Neural crest cell (in vitro differentiated cells): ENCODE data around the gene CCNA2. TPM values are rescaled to one million over a fixed set of nuclear protein-coding genes. Genes with fewer than 3 reads are reported as not detected.

Experiments used
- DNase-seq: peaks from one replicate; pipeline ENCODE4 v3.0.0; 2021; ENCODE audit warnings: low read depth, mixed read lengths, low spot score
- H3K27ac Mint-ChIP-seq: one replicate; pipeline ENCODE4 v1.8.0; 2021; ENCODE audit warnings: mild to moderate bottlenecking, mixed read lengths; ENCODE audit not compliant: unreplicated experiment
- H3K27me3 Mint-ChIP-seq: 2 replicates; pipeline ENCODE4 v1.8.0; 2021; ENCODE audit warnings: low read depth, mild to moderate bottlenecking, mixed read lengths
- H3K36me3 Mint-ChIP-seq: 2 replicates; pipeline ENCODE4 v1.8.0; 2021; ENCODE audit warnings: low read depth, mild to moderate bottlenecking, mixed read lengths
- H3K4me1 Mint-ChIP-seq: 2 replicates; pipeline ENCODE4 v1.8.0; 2021; ENCODE audit warnings: mixed read lengths
- H3K4me3 Mint-ChIP-seq: one replicate; pipeline ENCODE4 v1.8.0; 2021; ENCODE audit warnings: mild to moderate bottlenecking, mixed read lengths
- H3K9me3 Mint-ChIP-seq: 2 replicates; pipeline ENCODE4 v1.8.0; 2021; ENCODE audit warnings: mixed read lengths
- total RNA-seq: library from RNA; stranded (reverse); gene quantifications from 2 replicates; pipeline ENCODE4 v1.2.1, GENCODE V29; 2021
- TF ChIP-seq, protein P1 (sequence below): fragments of 200-600 bp; sonication (generic); conservative IDR thresholded peaks from 2 replicates; pipeline ENCODE4 v1.5.0; 2021; ENCODE audit warnings: antibody characterized with exemption, mild to moderate bottlenecking

Gene CCNA2
- total RNA-seq, 1 donor from 2014 or later, result 85.2 TPM

DNA sequence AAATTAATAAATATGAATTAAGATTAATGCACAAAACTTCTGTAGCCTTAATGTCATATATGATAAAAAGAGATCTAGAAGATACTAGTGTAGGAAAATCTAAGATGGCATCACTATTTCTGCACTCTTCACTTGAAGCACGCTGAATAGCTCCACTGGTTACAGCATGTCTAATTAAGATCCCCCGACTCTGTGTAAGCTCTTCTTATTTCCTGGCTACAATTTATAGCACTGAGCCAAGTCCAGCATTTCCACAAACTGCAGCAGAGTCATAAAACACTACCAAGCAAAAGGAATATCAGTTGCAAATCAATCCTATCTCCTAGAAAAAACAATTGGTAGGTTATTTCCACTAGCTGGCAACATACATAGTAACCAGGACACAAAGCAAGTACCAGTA is 1.3 kb upstream of the CCNA2 start:
- no peak for DNase-seq
- H3K27me3 Mint-ChIP-seq, result no peaks in the 10 kb centered on the region
- peak overlapping the region; percentile 83 for H3K4me3 Mint-ChIP-seq
- peaks cover 3% of the 10 kb centered on the region for H3K36me3 Mint-ChIP-seq
- no peaks in the 10 kb centered on the region for H3K9me3 Mint-ChIP-seq
- peaks cover 30% of the 10 kb centered on the region for H3K4me1 Mint-ChIP-seq
- no peak overlapping the region for H3K27ac Mint-ChIP-seq
- TF ChIP-seq, protein P1, sequence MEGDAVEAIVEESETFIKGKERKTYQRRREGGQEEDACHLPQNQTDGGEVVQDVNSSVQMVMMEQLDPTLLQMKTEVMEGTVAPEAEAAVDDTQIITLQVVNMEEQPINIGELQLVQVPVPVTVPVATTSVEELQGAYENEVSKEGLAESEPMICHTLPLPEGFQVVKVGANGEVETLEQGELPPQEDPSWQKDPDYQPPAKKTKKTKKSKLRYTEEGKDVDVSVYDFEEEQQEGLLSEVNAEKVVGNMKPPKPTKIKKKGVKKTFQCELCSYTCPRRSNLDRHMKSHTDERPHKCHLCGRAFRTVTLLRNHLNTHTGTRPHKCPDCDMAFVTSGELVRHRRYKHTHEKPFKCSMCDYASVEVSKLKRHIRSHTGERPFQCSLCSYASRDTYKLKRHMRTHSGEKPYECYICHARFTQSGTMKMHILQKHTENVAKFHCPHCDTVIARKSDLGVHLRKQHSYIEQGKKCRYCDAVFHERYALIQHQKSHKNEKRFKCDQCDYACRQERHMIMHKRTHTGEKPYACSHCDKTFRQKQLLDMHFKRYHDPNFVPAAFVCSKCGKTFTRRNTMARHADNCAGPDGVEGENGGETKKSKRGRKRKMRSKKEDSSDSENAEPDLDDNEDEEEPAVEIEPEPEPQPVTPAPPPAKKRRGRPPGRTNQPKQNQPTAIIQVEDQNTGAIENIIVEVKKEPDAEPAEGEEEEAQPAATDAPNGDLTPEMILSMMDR, result no peak

DNA sequence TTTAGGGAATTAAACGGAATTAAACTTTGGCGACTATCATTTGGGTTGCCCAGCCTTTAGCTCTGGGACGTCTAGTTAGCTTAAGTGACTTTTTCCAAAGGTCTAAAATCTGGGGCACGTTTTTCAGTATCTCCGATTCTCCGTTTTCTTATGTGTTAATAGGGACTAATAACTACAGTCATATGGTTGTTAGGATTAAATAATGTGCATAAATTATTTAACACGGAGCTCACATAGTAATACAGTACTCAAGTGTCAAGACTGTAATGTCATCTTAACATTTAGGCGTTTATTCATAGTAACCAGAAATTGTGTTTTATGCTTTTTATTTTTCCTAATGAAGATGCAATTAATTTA is 466 bp upstream of the CCNA2 start:
- H3K27ac Mint-ChIP-seq, result peak overlapping the region; percentile 98
- peak overlapping the region; percentile 91 for H3K4me3 Mint-ChIP-seq
- H3K27me3 Mint-ChIP-seq, result no peaks in the 10 kb centered on the region
- peaks cover 30% of the 10 kb centered on the region for H3K4me1 Mint-ChIP-seq
- no peaks in the 10 kb centered on the region for H3K9me3 Mint-ChIP-seq
- TF ChIP-seq, protein P1, result no peak
- DNase-seq, result no peak
- peaks cover 5% of the 10 kb centered on the region for H3K36me3 Mint-ChIP-seq

DNA sequence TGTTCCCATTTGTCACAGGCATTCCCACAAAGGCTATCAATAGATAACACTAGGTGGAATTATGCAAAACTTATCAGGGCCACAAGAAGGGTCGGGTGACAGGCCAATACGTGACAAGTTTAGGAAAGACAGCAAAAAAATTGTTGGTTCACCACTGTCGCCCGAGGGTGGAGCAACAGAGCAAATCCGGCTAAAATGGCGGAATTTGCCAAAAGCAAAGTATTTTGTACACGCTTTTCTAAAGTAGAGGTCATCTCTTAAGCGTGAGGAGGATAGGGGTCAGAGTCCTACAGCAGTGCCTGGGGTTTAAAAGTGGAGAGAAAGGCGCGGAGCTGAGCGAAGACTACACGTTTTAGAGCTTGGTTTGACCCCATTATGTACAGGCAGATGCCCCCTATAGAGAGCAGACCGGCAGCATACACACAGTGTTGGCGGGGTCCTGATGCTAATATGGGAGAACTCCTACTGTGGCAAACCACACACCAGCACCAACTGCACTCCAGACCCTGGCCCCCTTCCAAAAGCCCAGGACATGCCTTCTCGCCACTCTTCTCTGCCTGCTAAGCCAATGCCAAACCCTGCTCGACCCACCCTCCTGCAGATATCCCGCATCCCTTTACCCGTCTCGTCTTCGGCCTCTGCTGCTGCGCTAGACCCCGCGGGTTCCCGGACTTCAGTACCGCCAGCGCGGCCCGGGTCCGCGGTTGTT is 733 bp downstream of the CCNA2 start:
- DNase-seq, result peak; percentile 30
- peaks cover 12% of the 10 kb centered on the region for H3K36me3 Mint-ChIP-seq

DNA sequence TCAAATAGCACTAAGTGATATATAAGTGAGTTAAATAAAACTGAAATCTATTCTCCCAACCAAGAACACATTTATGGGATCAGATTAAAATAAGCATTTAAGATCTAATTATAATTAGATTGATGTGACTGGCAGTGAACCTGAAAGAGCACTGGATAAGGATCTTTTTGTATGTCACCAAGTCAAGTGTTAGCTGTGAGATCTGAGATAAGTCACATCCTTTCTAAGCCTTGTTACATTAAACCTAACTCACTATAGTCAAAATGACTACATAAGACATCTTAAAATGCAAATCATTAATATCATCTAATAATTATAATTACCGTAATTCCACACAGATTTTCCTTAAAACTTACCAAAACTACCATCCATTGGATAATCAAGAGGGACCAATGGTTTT is 1.6 kb downstream of the CCNA2 start:
- H3K4me3 Mint-ChIP-seq, result peak overlapping the region; percentile 91
- no peak for DNase-seq
- H3K9me3 Mint-ChIP-seq, result no peaks in the 10 kb centered on the region
- H3K36me3 Mint-ChIP-seq, result peaks cover 12% of the 10 kb centered on the region
- no peaks in the 10 kb centered on the region for H3K27me3 Mint-ChIP-seq
- TF ChIP-seq, protein P1, result no peak
- H3K4me1 Mint-ChIP-seq, result peaks cover 33% of the 10 kb centered on the region
- no peak overlapping the region for H3K27ac Mint-ChIP-seq

More for the DNA sequence above, 733 bp downstream of the CCNA2 start:
- Mint-ChIP-seq H3K4me3 (peak overlapping the region; percentile 91), H3K4me1 (peaks cover 33% of the 10 kb centered on the region), H3K9me3 (no peaks in the 10 kb centered on the region), H3K27ac (peak overlapping the region; percentile 98), H3K27me3 (no peaks in the 10 kb centered on the region)
- TF ChIP-seq, protein P1, result peak; percentile 22

DNA sequence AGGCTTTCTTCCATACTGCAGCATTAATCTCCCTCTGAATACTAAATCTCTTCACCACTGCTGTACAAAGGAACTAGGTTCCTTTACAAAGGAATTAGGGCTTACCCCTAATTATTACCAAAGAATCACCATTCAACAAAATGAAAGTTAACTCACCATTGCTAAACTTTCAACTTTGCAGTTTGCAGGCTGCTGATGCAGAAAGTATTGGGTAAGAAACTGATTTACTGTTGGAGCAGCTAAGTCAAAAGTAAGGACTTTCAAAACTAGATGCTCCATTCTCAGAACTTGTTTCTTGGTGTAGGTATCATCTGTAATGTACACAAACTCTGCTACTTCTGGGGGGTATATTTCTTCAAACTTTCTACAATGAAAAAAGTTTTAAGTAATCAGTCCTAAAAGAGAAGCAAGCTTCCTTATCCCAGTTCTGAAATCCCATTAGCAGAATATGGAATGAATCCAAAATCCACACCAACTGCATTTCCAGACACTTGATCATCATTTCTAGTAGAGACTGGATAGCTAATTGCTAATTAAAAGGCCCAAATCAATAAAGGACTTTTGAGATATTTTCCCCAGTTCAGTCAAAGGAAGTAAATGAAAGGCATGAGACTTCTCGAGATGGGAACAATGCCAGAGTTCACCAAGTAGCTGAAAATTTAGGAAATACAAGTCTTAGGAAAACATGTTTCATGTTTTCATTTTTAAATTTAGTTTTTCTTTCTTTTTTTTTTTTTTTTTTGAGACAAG is 4.3 kb downstream of the CCNA2 start:
- TF ChIP-seq, protein P1, result no peak
- Mint-ChIP-seq H3K36me3 (peaks cover 16% of the 10 kb centered on the region), H3K27me3 (no peaks in the 10 kb centered on the region), H3K27ac (no peak overlapping the region), H3K9me3 (no peaks in the 10 kb centered on the region), H3K4me3 (no peak overlapping the region), H3K4me1 (peaks cover 33% of the 10 kb centered on the region)
- no peak for DNase-seq
